Keratinocyte (primary cell): ENCODE measurements around the gene FCHSD1.

ENCODE experiments used
- CTCF ChIP-seq, 3 experiments: IDR thresholded peaks in 1 of 3; conservative IDR thresholded peaks in 1 of 3; optimal IDR thresholded peaks in 1 of 3; 2 replicates in 2 of 3; 3 replicates in 1 of 3; pipeline versions ENCODE3 to v1.5.1; 2011; ENCODE audit warnings: low read length in 3 of 3, mild to moderate bottlenecking in 3 of 3, moderate library complexity in 2 of 3, control low read depth in 1 of 3, inconsistent platforms in 1 of 3; ENCODE audit not compliant: insufficient read depth in 2 of 3; ENCODE audit errors: extremely low read depth in 1 of 3
- EZH2 ChIP-seq: IDR thresholded peaks from one replicate; pipeline ENCODE4 v1.6.1; 2012; ENCODE audit warnings: inconsistent platforms, mild to moderate bottlenecking, low read length, moderate library complexity

GRCh38 chr5:141597814-141598213 is 53.4 kb downstream of the FCHSD1 start:
- TF ChIP-seq CTCF (optimal IDR thresholded peaks at IDR 0.05 in 1 of 3, IDR thresholded peaks at IDR 0.05 in 1 of 3, conservative IDR thresholded peaks at IDR 0.05 in 1 of 3; ENCODE audit: extremely low read depth in 1 of 3, insufficient read depth in 2 of 3, low read length in 3 of 3) (no peak), EZH2 (no peak)
